Caco-2 (cell line): ENCODE results near the gene KDM8. TPM values are rescaled to one million over a fixed set of nuclear protein-coding genes. Genes with fewer than 3 reads are reported as not detected.
A peak's percentile ranks its signal among the peaks of the same experiment; 100 is the strongest.

Experiments used
- BruUV-seq: library from RNA; stranded (reverse); fragments of 400-500 nt; replicated peaks from 2 replicates; lab custom pipeline; 2021; lab: Mats Ljungman, UMichigan
- CTCF ChIA-PET: fragments of 300-600 bp; sonication (Branson Sonifier 250); formaldehyde crosslinking; loops from one replicate; lab custom pipeline; 2022; ENCODE audit warnings: antibody characterized with exemption; lab: Charles Lee
- POLR2A ChIA-PET: fragments of 300-600 bp; sonication (Branson Sonifier 250); formaldehyde crosslinking; loops from one replicate; lab custom pipeline; 2022; ENCODE audit warnings: antibody characterized with exemption; lab: Charles Lee
- DNase-seq, 2 experiments: peaks; one replicate each; pipeline versions ENCODE4 v3.0.0 to v3.0.0-alpha.2; 2020 to 2022
- H3K27me3 ChIP-seq: replicated peaks from 2 replicates; pipeline ENCODE4 v1.6.0; 2011; ENCODE audit warnings: low read length; ENCODE audit not compliant: control insufficient read depth, insufficient read depth
- H3K36me3 ChIP-seq: 2 replicates; pipeline ENCODE4 v1.5.1; 2011; ENCODE audit warnings: low read length; ENCODE audit not compliant: control insufficient read depth, insufficient read depth
- H3K4me1 ChIP-seq: fragments of 250-450 bp; sonication (Bioruptor Pico); 2 replicates; pipeline ENCODE4 v1.5.1; 2020; ENCODE audit warnings: mild to moderate bottlenecking
- H3K4me3 ChIP-seq: 2 replicates; pipeline ENCODE4 v1.5.1; 2011; ENCODE audit warnings: low read depth, mild to moderate bottlenecking, control low read depth, low read length
- H3K9me3 ChIP-seq: fragments of 250-450 bp; sonication (Bioruptor Pico); 2 replicates; pipeline ENCODE4 v1.5.1; 2020; ENCODE audit warnings: mild to moderate bottlenecking, moderate library complexity
- H3K27ac Mint-ChIP-seq: one replicate; pipeline ENCODE4 v1.8.0; 2022; ENCODE audit warnings: mixed read lengths; ENCODE audit not compliant: unreplicated experiment
- H3K27me3 Mint-ChIP-seq: one replicate; pipeline ENCODE4 v1.8.0; 2022; ENCODE audit warnings: mixed read lengths; ENCODE audit not compliant: insufficient read depth, unreplicated experiment
- H3K36me3 Mint-ChIP-seq: one replicate; pipeline ENCODE4 v1.8.0; 2022; ENCODE audit warnings: mild to moderate bottlenecking, mixed read lengths; ENCODE audit not compliant: insufficient read depth, unreplicated experiment
- H3K4me1 Mint-ChIP-seq: one replicate; pipeline ENCODE4 v1.8.0; 2022; ENCODE audit warnings: low read depth, mixed read lengths; ENCODE audit not compliant: unreplicated experiment
- H3K4me3 Mint-ChIP-seq: one replicate; pipeline ENCODE4 v1.8.0; 2022; ENCODE audit warnings: mild to moderate bottlenecking, moderate library complexity, mixed read lengths; ENCODE audit not compliant: unreplicated experiment
- H3K9me3 Mint-ChIP-seq: one replicate; pipeline ENCODE4 v1.8.0; 2022; ENCODE audit warnings: mixed read lengths; ENCODE audit not compliant: unreplicated experiment
- CTCF ChIP-seq, 2 experiments: fragments of 200-600 bp in 1 of 2; IDR thresholded peaks; 1 replicate in 1 of 2; 2 replicates in 1 of 2; pipeline versions ENCODE4 v1.5.1 to v1.8.0; 2011 to 2022; ENCODE audit warnings: antibody characterized with exemption in 1 of 2, control low read depth in 1 of 2, inconsistent platforms in 1 of 2, low read depth in 1 of 2, low read length in 1 of 2, mild to moderate bottlenecking in 1 of 2, moderate library complexity in 1 of 2; ENCODE audit not compliant: insufficient read depth in 1 of 2, severe bottlenecking in 1 of 2, unreplicated experiment in 1 of 2
- intact Hi-C: fragments of 100-400 bp; cut with micrococcal nuclease; formaldehyde crosslinking; loops from one replicate; pipeline ENCODE4 v1.10.0; 2022; ENCODE audit not compliant: unreplicated experiment
- total RNA-seq: library from RNA; stranded (reverse); gene quantifications from 2 replicates; pipeline ENCODE4 v1.2.3, GENCODE V29; 2022

KDM8 gene
- total RNA-seq, 1 experiment from 2014 or later = 7.0 TPM

- no peaks in the 10 kb centered on the region for H3K27me3 ChIP-seq
- Mint-ChIP-seq H3K36me3 (peaks cover 6% of the 10 kb centered on the region), H3K9me3 (no peaks in the 10 kb centered on the region), H3K27ac (no peak overlapping the region), H3K27me3 (peaks cover 10% of the 10 kb centered on the region), H3K4me1 (no peaks in the 10 kb centered on the region), H3K4me3 (no peak overlapping the region)
- no peaks in the 10 kb centered on the region for H3K4me1 ChIP-seq
- no peak for DNase-seq
- ChIA-PET POLR2A (no interaction called here), CTCF (interaction anchor here (0.8 to 1.2 kb wide), 3 partner anchors 9 to 22 kb away, joined by 3 to 5 read pairs (median 4); partner anchors contain the start of gene KDM8)
- TF ChIP-seq CTCF (IDR thresholded peaks at IDR 0.05; ENCODE audit: insufficient read depth in 1 of 2, low read depth in 1 of 2, low read length in 1 of 2, severe bottlenecking in 1 of 2, unreplicated experiment in 1 of 2) = peak; percentile 7 to 14
- intact Hi-C loops = no loop called here
- H3K9me3 ChIP-seq = no peaks in the 10 kb centered on the region
- H3K4me3 ChIP-seq = no peak overlapping the region
- no TSS peak for BruUV-seq
- no peaks in the 10 kb centered on the region for H3K36me3 ChIP-seq
Observed at GRCh38 chr16:27181019-27181790, 22.1 kb upstream of the KDM8 start.

- no TSS peak for BruUV-seq
- Mint-ChIP-seq H3K27ac (no peak overlapping the region), H3K4me1 (no peaks in the 10 kb centered on the region), H3K9me3 (no peaks in the 10 kb centered on the region), H3K4me3 (no peak overlapping the region), H3K27me3 (peaks cover 10% of the 10 kb centered on the region), H3K36me3 (peaks cover 6% of the 10 kb centered on the region)
- Histone ChIP-seq H3K36me3 (no peaks in the 10 kb centered on the region), H3K4me3 (no peak overlapping the region), H3K27me3 (no peaks in the 10 kb centered on the region), H3K4me1 (no peaks in the 10 kb centered on the region), H3K9me3 (no peaks in the 10 kb centered on the region)
- ChIA-PET CTCF (no interaction called here), POLR2A (no interaction called here)
- intact Hi-C loops = no loop called here
- TF ChIP-seq CTCF (IDR thresholded peaks at IDR 0.05; ENCODE audit: insufficient read depth in 1 of 2, low read depth in 1 of 2, low read length in 1 of 2, severe bottlenecking in 1 of 2, unreplicated experiment in 1 of 2) = no peak
- no peak for DNase-seq
Observed at GRCh38 chr16:27182906-27183405, 20.4 kb upstream of the KDM8 start.

- no TSS peak for BruUV-seq
- H3K27me3 Mint-ChIP-seq = peaks cover 10% of the 10 kb centered on the region
- peaks cover 4% of the 10 kb centered on the region for H3K36me3 Mint-ChIP-seq
- no peaks in the 10 kb centered on the region for H3K4me1 Mint-ChIP-seq
- Histone ChIP-seq H3K27me3 (no peaks in the 10 kb centered on the region), H3K9me3 (no peaks in the 10 kb centered on the region), H3K36me3 (no peaks in the 10 kb centered on the region), H3K4me3 (no peak overlapping the region), H3K4me1 (no peaks in the 10 kb centered on the region)
- H3K9me3 Mint-ChIP-seq = no peaks in the 10 kb centered on the region
- no peak overlapping the region for H3K27ac Mint-ChIP-seq
- intact Hi-C loops = no loop called here
- no peak for TF ChIP-seq CTCF (IDR thresholded peaks at IDR 0.05; ENCODE audit: insufficient read depth in 1 of 2, low read depth in 1 of 2, low read length in 1 of 2, severe bottlenecking in 1 of 2, unreplicated experiment in 1 of 2)
- DNase-seq = no peak
- CTCF ChIA-PET = no interaction called here
- H3K4me3 Mint-ChIP-seq = no peak overlapping the region
- POLR2A ChIA-PET = no interaction called here
Observed at GRCh38 chr16:27185776-27186130, 17.6 kb upstream of the KDM8 start.
